Subcutaneous abdominal adipose tissue (tissue), 5 donors: ENCODE data around the gene CYFIP1.

Experiments used
- H3K27ac ChIP-seq: one replicate; pipeline ENCODE4 v1.7.0; 2013; ENCODE audit warnings: low read depth, mild to moderate bottlenecking, inconsistent platforms, low read length, moderate library complexity
- H3K27me3 ChIP-seq, 5 donors: one replicate each; pipeline ENCODE4 v1.7.0; 2013; ENCODE audit warnings: low read length in 5 of 5, inconsistent platforms in 1 of 5; ENCODE audit not compliant: control insufficient read depth in 5 of 5, insufficient read depth in 4 of 5
- H3K36me3 ChIP-seq, 5 donors: one replicate each; pipeline ENCODE4 v1.7.0; 2013; ENCODE audit warnings: low read length in 5 of 5; ENCODE audit not compliant: control insufficient read depth in 5 of 5, insufficient read depth in 5 of 5
- H3K4me1 ChIP-seq, 5 donors: one replicate each; pipeline ENCODE4 v1.7.0; 2013; ENCODE audit warnings: low read length in 5 of 5, mild to moderate bottlenecking in 3 of 5, moderate library complexity in 1 of 5; ENCODE audit not compliant: control insufficient read depth in 5 of 5, insufficient read depth in 5 of 5
- H3K4me3 ChIP-seq, 5 donors: one replicate each; pipeline ENCODE4 v1.7.0; 2013; ENCODE audit warnings: low read length in 5 of 5, low read depth in 1 of 5
- H3K9ac ChIP-seq, 5 donors: one replicate each; pipeline ENCODE4 v1.7.0; 2013; ENCODE audit warnings: low read length in 5 of 5, mild to moderate bottlenecking in 4 of 5, moderate library complexity in 3 of 5
- H3K9me3 ChIP-seq, 5 donors: one replicate each; pipeline ENCODE4 v1.7.0; 2013; ENCODE audit warnings: low read length in 5 of 5; ENCODE audit not compliant: control insufficient read depth in 5 of 5
- donor health status: healthy.
- donor health status: healthy.
- donor health status: healthy.
- donor health status: healthy.
- donor health status: healthy.

The CYFIP1 gene

GRCh38 chr15:22874256-22874655 is 105.9 kb downstream of the CYFIP1 start:
- no peaks in the 10 kb centered on the region for H3K9me3 ChIP-seq
- no peak overlapping the region for H3K27ac ChIP-seq
- peaks cover 0 to 11% (median 0%) of the 10 kb centered on the region in 5 donors for H3K4me1 ChIP-seq
- H3K4me3 ChIP-seq: no peak overlapping the region
- H3K9ac ChIP-seq: no peak overlapping the region
- H3K36me3 ChIP-seq: peaks cover 17 to 95% (median 82%) of the 10 kb centered on the region in 5 donors
- no peaks in the 10 kb centered on the region for H3K27me3 ChIP-seq

DNA sequence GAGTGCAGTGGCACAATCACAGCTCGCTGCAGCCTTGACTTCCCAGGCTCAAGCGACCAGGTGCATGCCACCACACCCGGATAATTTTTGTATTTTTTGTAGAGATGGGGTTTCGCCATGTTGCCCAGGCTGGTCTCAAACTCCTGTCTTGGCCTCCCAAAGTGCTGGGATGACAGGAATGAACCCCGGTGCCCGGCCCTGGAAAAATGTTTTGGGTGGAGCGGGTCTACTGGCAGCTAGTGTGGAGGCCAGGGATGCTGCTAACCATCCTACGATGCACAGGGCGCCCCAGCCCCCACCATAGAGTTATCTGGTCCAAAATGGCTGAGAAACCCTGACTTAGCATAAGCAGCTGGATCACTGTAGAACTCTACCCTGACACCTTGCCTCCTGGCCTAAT is 106.3 kb downstream of the CYFIP1 start:
- Histone ChIP-seq H3K36me3 (peaks cover 18 to 96% (median 83%) of the 10 kb centered on the region in 5 donors), H3K27ac (no peak overlapping the region), H3K27me3 (no peaks in the 10 kb centered on the region), H3K9me3 (no peaks in the 10 kb centered on the region), H3K4me1 (peaks cover 0 to 11% (median 0%) of the 10 kb centered on the region in 5 donors), H3K9ac (no peak overlapping the region), H3K4me3 (no peak overlapping the region)

DNA sequence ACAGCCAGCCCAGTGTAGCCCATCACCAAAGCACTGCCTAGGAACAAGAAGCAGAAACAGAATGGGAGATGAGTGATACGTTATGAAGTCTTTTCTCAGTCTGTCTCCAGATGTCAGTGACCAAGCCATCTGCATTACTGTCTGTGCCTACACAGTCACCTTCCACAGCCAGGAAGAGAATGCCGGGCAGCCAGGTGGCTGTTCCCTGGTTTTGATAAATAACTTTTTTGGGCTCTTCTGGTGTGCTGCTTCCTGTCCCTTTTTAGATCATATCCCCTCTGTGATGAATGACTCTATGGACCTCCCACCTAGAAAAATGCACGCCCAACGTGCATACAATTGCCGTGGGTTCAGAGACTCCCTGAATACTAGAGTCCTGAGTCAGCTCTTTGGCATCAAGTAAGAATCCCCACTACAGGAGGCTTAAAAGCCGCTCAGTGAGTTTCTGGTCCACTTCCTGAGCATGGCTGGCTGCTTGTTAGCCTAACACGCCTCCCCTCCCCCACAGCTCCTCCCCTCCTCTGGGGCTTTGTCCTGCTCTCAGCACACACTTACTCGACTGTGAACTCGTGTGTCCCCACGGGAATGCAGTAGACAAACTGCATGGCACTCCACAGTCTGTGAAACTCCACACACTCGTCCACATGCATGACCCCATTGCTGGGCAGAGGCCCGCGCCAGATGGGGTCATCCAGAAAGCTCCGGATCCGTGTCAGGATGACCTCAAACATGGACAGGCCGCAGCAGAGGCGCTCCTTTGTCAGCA is 107.0 kb downstream of the CYFIP1 start:
- no peaks in the 10 kb centered on the region for H3K27me3 ChIP-seq
- H3K4me3 ChIP-seq: no peak overlapping the region
- peaks cover 0 to 11% (median 0%) of the 10 kb centered on the region in 5 donors for H3K4me1 ChIP-seq
- no peak overlapping the region for H3K9ac ChIP-seq
- H3K9me3 ChIP-seq: no peaks in the 10 kb centered on the region
- H3K27ac ChIP-seq: no peak overlapping the region
- H3K36me3 ChIP-seq: peaks cover 18 to 95% (median 86%) of the 10 kb centered on the region in 5 donors

- Histone ChIP-seq H3K27me3 (no peaks in the 10 kb centered on the region), H3K36me3 (peaks cover 25 to 95% (median 83%) of the 10 kb centered on the region in 5 donors), H3K27ac (no peak overlapping the region), H3K9ac (no peak overlapping the region), H3K4me1 (peaks cover 0 to 11% (median 0%) of the 10 kb centered on the region in 5 donors), H3K9me3 (no peaks in the 10 kb centered on the region), H3K4me3 (no peak overlapping the region)
These were observed 108.6 kb downstream of the CYFIP1 start for GRCh38 chr15:22871481-22872086.

DNA sequence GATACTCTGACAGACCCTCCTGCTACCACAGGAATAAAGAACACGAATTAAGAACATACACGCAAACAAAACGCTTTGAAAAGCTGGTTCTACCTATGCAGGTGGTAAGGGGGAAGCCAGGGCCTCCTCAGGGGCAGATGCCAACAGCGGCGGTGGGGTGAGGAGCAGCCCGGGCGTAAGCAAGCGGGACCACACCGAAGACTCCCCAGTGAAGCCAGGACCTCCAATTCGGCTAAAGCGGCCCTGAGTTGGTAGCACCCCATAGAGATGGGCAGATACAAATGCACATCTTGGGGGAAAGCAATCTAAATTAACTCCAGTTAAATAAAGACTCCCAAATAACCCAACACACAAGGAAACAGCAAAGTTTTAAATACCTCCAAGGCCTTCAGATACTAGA is 109.3 kb downstream of the CYFIP1 start:
- H3K4me3 ChIP-seq: no peak overlapping the region
- no peak overlapping the region for H3K9ac ChIP-seq
- no peaks in the 10 kb centered on the region for H3K27me3 ChIP-seq
- no peaks in the 10 kb centered on the region for H3K9me3 ChIP-seq
- H3K27ac ChIP-seq: no peak overlapping the region
- peaks cover 0 to 11% (median 0%) of the 10 kb centered on the region in 5 donors for H3K4me1 ChIP-seq
- H3K36me3 ChIP-seq: peaks cover 30 to 97% (median 87%) of the 10 kb centered on the region in 5 donors

DNA sequence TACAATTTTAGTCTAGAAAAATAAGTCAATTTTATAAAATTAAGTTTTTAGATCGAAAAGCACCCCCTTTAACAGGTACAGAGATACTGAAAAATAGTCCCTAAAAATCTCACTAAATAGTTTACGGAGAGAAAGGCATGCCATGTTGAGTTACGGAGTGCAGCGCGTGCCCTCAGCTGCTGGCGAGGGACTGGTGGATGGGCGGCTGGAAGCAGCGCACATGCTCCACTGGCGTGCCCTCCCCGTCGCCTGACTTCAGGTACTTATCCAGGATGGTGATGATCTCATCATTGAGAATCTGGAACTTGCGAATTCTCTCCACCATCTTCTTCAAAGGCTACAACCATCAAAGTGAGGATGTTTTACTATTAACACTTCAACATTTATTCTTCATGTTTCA is 110.3 kb downstream of the CYFIP1 start:
- peaks cover 31 to 94% (median 85%) of the 10 kb centered on the region in 5 donors for H3K36me3 ChIP-seq

GRCh38 chr15:22868928-22869327 is 111.2 kb downstream of the CYFIP1 start:
- H3K27me3 ChIP-seq: no peaks in the 10 kb centered on the region
- H3K36me3 ChIP-seq: peaks cover 29 to 91% (median 79%) of the 10 kb centered on the region in 5 donors
- H3K4me3 ChIP-seq: no peak overlapping the region
- H3K4me1 ChIP-seq: peaks cover 0 to 11% (median 4%) of the 10 kb centered on the region in 5 donors
- no peak overlapping the region for H3K27ac ChIP-seq
- no peaks in the 10 kb centered on the region for H3K9me3 ChIP-seq
- no peak overlapping the region for H3K9ac ChIP-seq

More for the DNA sequence above, 110.3 kb downstream of the CYFIP1 start:
- Histone ChIP-seq H3K4me1 (peaks cover 0 to 11% (median 0%) of the 10 kb centered on the region in 5 donors), H3K9ac (no peak overlapping the region), H3K9me3 (no peaks in the 10 kb centered on the region), H3K4me3 (no peak overlapping the region), H3K27ac (no peak overlapping the region), H3K27me3 (no peaks in the 10 kb centered on the region)

DNA sequence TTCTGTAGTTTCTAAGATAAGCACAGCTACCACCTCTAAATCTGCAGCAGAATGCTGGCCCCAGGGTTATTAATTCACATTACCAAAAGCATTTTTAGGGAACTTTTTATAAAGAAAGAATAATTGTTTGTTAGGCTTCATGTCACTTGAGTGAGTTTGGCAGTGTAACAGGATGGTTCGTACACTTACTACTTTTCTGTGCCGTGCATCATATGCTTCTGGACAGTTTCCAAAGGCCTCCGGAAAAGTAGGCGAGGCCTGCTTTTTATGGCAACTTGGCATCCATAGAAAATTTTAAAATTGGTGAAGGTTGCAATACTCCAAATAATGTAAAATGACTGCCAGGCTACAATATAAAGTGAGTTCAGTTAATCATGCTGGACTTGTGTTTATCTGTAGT is 111.7 kb downstream of the CYFIP1 start:
- no peak overlapping the region for H3K9ac ChIP-seq
- H3K27me3 ChIP-seq: no peaks in the 10 kb centered on the region
- peaks cover 29 to 86% (median 76%) of the 10 kb centered on the region in 5 donors for H3K36me3 ChIP-seq
- H3K4me1 ChIP-seq: peaks cover 0 to 9% (median 4%) of the 10 kb centered on the region in 5 donors
- H3K4me3 ChIP-seq: no peak overlapping the region
- H3K9me3 ChIP-seq: no peaks in the 10 kb centered on the region
- no peak overlapping the region for H3K27ac ChIP-seq

GRCh38 chr15:22867886-22868285 is 112.3 kb downstream of the CYFIP1 start:
- H3K9ac ChIP-seq: no peak overlapping the region
- H3K36me3 ChIP-seq: peaks cover 29 to 85% (median 73%) of the 10 kb centered on the region in 5 donors
- H3K4me3 ChIP-seq: no peak overlapping the region
- H3K27me3 ChIP-seq: no peaks in the 10 kb centered on the region
- no peak overlapping the region for H3K27ac ChIP-seq
- H3K9me3 ChIP-seq: no peaks in the 10 kb centered on the region
- H3K4me1 ChIP-seq: peaks cover 0 to 5% (median 3%) of the 10 kb centered on the region in 5 donors

DNA sequence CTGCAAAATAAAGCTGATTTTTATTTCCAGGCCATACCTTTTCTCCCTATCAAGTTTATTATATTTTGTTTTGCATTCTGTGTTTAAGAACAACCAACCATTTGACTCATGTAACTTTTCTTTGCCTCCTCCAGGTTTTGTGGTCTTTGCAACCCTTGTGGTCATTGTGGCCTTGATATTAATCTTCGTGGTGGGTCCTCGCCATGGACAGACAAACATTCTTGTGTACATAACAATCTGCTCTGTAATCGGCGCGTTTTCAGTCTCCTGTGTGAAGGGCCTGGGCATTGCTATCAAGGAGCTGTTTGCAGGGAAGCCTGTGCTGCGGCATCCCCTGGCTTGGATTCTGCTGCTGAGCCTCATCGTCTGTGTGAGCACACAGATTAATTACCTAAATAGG is 114.1 kb downstream of the CYFIP1 start:
- Histone ChIP-seq H3K4me1 (peaks cover 0 to 5% (median 0%) of the 10 kb centered on the region in 5 donors), H3K9ac (no peak overlapping the region), H3K27me3 (no peaks in the 10 kb centered on the region), H3K4me3 (no peak overlapping the region), H3K9me3 (no peaks in the 10 kb centered on the region), H3K27ac (no peak overlapping the region), H3K36me3 (peaks cover 27 to 75% (median 61%) of the 10 kb centered on the region in 5 donors)
